Hematopoietic multipotent progenitor cell treated with erythropoietin and hydrocortisone succinate and interleukin-3 and kit ligand, for 4 days (in vitro differentiated cells): ENCODE data around the gene COQ7.

ENCODE experiments used
- DNase-seq: peaks from one replicate; pipeline ENCODE4 v3.0.0-alpha.2; 2015

COQ7 gene

DNA sequence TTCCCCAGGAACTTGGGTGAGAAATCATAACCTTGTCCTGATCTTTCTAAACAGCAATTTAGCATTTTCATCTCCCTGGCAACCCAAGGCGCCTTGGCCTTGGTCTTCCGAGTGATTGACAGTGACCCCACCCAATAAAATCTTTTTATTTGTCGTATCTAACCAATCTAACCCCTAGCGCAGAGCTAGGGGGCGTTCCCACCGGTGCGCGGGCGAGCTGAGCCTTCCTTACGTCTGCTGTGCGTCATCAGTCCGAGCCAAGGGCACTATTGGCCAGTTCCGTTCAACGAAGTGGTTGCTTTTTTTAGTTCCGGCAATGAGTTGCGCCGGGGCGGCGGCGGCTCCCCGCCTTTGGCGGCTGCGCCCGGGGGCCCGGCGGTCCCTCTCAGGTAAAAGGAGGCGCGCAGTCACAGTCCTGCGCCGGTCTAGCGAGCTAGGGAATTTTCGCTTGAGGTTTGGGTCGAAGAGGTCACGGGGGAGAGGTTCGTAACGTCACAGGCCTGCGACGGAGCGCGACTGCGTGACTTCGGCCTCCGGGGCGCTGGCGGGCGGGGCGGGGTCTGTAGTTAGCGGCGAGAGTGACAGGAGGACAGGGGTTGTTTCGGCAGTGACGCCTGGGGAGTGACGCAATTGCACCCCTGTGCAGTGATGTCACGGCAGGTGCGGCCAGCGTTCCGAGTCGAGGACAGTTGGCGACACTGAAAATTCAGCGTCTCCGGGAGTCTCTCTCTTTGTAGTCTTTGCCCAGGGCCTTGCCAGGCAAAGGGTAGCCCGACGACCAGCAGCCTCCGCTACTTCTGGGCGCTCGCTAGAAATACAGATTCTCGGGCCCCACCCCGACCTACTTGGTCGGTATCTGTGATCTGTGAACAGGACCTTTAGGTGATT lies at the start of gene COQ7:
Gene COQ7 (plus strand): TSS at position 266 of the 888 bp plus-strand sequence. CDS start 51 bp downstream, at position 317.
- DNase-seq: peak; percentile 100

DNA sequence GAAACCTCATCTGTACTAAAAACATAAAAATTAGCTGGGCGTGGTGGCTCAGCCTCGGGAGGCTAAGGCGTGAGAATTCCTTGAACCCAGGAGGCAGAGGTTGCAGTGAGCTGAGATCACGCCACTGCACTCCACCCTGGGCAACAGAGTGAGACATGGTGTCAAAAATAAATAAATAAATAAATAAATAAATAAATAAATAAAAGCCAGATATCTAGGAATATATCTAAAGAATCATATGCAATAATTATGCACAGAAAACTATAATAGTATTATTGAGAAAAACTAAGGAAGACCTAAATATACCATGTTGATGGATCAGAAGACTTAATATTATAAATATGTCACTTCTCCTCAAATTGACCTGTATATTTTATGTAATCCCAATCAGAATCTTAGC lies 46.7 kb upstream of the COQ7 start:
- DNase-seq: no peak

DNA sequence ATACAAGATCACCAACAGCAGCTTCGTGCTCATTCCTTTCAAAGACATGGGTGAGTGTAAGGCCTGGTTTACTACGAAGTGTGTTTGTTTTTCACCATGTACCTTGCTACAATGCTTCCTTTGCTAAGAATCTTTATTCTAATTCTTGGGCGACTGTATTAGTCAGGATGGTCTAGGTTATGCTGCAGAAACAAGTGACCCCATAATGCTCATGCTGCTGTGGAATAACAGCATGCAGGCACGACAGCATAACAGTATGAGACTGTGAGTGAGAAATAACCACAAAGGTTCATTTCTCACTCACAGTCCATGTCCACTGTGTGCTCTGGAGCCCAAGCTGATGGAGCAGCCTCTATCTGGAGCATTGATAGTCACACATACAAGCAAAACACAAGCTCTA lies 45.7 kb upstream of the COQ7 start:
- no peak for DNase-seq

DNA sequence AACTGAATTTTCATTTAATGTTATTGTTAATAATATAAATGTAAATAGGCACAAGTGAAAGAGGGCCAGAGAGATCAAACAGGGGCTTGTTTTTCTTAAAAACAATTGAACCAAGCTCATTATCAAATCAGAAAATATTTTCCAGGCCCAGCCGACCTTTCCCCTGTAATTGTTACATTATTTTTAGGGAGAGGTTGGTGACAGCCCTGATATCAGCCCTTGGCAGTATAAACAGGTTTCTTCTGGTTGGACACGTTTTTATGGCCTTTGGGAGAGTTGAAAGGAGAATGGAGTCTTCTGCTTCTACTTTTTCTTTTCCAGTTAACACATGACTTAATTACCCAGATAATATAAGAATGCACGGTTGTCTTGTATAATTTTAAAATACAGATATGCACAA lies 40.0 kb upstream of the COQ7 start:
- DNase-seq: no peak

DNA sequence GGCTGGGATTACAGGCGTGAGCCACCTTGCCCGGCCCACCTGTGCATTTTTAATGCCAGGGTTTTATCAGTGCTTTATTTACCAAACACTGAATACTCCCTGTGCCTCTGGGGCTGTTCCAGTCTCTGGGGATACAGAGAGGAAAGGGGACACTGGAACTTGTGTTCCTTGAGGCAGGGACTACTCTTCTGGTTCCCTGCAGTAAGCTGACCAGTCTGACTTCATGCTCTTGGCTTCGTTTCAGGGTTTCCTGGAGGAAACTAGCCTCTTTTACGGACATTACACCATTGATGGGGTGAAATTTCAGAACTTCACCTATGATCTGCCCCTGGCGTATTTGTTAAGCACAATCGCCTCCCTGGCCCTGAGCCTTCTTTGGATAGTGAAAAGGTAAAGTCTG lies 37.4 kb upstream of the COQ7 start:
- no peak for DNase-seq

DNA sequence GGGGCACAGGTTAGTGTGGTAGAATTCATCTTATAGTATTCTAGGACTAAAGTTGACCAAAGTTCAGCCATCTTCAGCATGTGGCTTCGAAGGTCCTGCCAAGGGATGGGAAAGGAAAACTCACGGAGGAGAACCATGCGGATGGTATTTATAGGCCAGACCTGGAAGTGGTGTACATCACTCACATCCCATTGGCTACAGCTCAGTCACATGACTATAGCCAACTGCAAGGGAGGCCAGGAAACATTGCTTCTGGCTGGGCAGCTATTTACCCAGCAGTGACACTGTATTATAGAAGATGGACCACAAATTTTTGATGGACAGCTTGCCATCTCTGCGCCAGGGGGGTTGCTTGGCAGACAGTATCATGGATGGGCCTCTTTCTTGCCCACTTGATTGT lies 35.7 kb upstream of the COQ7 start:
- no peak for DNase-seq

DNA sequence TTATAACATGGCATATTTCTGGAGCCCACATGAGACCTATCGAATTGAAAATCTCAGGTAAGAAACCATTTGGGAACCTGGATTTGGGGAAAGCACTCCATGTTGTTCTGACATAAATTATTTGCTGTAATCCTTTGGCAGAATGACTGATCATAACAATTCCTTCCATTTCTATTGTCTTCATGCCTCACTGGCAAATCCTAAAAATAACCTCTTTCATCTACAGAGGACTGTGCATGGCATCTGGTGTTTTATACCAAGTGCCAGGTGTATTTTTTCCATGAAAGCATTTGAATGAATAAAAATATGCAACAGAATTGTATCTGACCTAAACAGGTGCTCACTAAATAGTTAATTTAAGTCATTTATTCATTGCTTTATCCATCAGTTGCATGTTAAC lies 33.7 kb upstream of the COQ7 start:
- no peak for DNase-seq

DNA sequence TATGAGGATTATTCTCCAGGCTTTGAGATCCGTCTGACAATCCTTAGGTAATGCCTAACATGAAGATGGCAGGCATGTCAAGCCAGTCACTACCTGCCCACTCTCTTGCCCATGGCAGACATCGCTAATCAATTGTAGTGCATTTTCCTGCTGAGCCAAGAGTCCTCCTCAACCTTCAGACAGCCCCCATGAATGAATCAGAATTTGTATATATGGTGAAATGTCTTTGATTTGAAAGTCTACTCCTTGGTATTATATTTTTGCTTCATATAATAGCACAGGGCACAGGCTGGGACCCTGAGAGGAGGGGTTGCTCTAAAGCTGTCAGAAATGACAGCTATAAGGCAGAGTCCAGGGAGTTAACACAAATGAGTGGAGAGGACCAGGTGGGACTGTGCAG lies 27.0 kb upstream of the COQ7 start:
- DNase-seq: no peak

DNA sequence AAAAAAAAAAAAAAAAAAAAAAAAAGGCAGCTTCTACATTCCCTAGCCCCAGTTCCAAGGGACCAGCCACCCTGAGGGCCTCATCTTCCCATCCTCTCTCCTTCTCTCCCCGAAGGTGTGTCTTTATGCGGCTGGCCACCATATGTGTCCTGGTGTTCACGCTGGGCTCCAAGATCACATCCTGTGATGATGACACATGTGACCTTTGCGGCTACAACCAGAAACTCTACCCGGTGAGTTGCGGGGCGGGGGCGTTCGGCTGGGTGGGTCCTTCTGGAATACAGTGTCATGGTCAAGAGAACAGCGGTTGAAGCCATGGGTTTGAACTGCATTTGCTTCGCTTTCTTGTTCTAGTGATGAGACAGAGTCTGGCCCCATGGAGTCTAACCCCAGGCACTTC lies 22.6 kb upstream of the COQ7 start:
- no peak for DNase-seq

DNA sequence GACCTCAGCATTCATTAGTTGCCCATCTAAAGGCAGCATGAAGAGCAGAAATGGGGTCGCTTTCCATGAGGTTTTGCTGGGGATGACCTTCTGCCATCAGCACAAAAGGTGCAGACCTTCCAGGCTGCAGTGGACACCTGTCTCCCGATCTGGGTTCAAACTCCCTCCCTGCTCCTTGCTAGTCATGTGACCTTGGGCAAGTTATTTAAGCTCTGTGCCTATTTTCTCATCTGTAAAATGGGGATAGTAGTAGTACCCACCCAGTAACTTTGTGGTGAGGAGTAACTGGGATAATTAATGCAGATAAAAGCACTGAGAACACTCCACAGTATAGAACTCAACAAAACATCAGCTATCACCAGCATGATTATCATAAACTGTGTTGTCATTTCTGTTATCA lies 21.4 kb upstream of the COQ7 start:
- DNase-seq: peak; percentile 4

DNA sequence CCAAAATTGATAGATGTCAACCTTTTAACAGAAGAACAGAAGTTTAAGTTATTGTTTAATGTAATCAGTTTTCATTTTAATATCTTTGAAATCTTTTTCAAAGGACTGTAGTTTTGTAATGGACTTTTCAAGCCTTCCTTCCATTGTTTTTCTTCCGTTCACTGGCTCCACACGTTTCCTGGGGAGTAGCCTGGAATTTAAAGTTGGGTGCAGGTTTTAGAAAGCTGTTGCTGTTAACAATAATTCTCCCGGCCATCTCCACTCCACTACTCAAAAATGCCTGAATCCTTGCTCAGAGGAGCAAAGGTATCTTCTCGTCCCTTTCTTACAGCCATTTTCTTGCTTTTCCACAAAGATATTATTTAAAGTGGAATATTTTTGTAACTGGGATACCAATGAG lies 4.7 kb upstream of the COQ7 start:
- DNase-seq: no peak

DNA sequence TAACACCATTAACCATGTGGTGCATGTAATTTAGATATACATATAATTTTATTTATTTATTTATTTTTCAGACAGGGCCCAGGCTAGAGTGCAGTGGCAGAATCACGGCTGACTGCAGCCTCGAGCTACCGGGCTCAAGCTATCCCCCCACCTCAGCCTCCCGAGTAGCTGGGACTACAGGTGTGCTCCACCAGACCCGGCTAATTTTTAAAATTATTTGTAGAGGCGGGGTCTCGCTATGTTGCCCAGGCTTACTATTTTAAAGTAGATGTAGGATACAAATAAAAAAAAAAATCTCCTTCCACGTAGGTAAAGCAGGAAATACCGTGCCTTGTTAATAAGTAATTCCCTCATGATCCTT lies 446 bp upstream of the COQ7 start:
- DNase-seq: no peak

DNA sequence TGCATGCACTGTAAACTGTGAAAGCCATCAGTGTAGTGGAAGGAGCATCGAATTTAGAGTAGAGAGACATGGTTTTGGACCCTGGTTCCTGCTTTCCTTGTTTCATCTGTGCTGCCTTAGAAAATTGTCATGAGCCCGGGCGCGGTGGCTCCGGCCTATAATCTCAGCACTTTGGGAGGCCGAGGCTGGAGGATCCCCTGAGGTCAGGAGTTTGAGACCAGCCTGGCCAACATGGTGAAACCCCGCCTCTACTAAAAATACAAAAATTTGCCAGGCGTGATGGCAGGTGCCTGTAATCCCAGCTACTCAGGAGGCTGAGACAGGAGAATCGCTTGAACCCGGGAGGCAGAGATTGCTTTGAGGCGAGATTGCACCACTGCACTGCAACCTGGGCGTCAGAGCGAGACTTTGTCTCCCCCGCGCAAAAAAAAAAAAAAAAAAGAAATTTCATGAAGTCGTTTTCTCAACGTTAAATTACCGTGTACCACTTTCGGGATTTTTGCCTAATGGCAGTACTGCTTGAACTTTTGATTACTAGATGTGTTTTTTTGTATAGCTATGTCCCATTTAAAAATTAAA lies 912 bp downstream of the COQ7 start:
- DNase-seq: no peak

DNA sequence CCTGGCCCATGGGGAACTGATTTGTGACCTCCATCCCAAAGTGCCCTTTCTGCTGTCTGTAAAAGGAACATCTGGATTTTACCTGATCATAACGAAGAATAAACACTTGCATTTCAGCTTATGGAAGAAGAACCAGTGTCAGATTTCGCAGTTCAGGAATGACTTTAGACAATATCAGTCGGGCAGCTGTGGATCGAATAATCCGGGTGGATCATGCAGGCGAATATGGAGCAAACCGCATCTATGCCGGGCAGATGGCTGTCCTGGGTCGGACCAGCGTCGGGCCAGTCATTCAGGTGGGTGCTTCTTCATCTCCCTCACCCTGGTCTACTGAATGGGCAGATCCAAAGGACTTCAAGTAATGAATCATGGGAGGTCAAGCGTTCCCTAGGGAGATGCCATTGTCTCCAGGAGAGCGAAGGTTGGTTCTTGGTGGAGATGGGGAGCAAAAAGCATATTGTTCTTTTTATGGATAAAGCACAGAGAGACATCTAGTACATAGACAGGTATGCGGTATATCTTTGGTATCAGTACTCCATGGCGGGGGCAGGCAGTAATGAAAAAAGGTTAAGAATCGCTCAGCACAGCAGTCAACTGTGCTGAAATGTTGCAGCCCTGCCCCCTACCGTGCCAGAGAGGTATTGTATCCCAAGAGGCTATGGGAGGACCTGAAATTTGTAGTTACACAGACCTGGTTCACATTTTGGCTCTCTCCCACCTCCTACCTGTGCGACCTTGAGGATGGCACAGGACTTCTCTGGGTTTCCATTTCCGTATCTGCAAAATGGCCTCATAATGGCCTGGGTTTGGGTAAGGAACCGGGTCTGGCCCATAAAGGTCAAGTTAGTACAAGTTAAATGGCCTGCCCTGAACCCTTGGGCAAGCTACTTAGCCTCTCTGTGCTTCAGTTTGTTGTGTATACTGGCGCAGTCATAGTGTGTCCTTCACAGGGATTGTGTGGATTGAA lies 4.7 kb downstream of the COQ7 start:
- peak; percentile 80 for DNase-seq

DNA sequence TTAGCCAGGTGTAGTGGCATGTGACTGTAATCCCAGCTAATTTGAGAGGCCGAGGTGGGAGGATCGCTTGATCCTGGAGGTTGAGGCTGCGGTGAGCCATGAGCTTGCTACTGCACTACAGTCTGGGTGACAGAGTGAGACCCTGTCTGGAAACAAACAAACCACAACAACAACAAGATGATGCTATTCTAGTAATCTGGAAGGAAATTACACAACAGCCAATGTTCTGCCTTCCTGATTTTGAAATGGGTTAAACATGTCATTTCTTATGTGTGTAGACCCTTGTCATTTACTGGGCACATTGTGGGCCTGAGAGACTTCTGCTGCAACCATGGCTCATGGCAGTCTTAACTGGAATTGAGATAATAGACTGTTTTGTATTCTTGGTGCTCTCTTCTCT lies 5.9 kb downstream of the COQ7 start:
- peak; percentile 20 for DNase-seq

DNA sequence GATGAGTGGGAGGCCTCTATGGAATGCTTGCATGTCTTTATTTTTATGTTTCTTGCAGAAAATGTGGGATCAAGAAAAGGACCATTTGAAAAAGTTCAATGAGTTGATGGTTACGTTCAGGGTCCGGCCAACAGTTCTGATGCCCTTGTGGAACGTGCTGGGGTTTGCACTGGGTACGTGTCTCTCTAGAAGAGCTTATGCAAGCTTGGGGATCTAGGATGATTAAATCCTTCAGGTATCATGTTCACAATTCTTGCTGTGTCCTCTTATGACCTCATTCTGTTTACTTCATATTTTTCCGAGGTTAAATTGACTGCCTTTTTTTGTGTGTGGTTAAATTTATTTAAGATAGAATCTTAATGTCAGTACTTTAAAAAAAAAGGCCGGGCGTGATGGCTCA lies 6.4 kb downstream of the COQ7 start:
- no peak for DNase-seq

DNA sequence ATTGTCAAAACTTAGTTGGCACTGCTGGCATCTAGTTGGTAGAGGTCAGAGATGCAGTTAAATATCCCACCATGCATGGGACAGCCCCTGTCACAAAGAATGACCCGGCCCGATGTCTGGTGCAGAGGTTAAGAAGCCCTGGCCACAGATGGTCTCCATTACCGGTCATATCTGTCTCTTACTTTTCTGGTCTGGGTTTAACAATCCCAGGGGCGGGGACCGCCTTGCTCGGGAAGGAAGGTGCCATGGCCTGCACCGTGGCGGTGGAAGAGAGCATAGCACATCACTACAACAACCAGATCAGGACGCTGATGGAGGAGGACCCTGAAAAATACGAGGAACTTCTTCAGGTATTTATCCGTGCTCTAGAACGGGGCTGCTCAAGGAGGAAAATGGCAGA lies 8.1 kb downstream of the COQ7 start:
- no peak for DNase-seq

DNA sequence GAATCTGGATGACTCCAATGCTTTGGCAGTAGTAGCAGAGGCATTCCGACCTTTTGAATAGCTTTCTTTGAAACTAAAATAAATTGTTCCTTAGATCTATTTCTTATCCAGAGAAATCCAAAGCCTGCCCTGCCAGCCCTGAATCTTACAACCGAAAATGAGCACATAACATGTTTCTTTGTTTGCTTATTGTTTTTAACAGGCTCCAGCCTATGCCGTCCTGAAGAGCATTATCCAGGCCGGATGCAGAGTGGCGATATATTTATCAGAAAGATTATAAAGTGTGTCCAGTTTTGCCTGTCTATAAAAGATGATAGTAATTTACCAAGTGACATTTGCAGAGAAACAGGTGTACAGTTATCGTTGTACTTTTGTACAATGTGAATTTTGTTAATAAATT lies 10.5 kb downstream of the COQ7 start:
- no peak for DNase-seq

DNA sequence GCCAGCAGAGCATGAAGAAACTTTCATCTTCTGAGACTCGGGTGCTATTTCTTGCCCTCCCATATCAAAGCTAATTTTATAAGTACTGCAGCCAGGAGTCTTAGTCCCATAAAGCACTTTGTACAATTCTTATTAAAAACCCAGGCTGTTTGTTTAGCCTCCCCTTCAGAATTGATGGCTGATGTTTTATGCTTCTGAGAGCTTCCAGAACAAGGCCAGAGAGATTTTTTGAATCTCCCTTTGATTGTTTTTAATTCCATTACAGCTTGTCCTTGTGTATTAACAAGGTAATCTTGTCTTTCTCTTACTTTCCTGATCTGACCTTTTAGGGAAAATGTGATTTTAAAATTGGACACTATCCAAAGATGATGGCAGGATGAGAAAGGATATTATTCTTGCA lies 16.3 kb downstream of the COQ7 start:
- no peak for DNase-seq

DNA sequence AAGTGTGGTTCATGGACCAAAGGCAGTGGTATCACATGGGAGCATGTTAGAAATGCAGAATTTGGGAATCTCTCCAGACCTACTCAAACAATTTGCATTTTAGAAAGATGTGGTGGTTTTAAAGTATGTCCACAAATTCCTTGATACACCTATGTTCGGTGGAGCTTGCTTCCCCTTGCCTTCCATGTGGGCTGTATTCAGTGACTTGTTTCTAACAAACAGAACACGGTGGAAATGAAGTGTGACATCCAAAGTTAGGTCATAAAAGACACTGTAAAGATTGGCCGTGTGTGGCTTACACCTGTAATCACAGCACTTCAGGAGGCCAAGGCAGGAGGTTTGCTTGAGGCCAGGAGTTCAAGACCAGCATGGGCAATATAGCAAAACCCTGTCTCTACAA lies 16.7 kb downstream of the COQ7 start:
- DNase-seq: no peak

DNA sequence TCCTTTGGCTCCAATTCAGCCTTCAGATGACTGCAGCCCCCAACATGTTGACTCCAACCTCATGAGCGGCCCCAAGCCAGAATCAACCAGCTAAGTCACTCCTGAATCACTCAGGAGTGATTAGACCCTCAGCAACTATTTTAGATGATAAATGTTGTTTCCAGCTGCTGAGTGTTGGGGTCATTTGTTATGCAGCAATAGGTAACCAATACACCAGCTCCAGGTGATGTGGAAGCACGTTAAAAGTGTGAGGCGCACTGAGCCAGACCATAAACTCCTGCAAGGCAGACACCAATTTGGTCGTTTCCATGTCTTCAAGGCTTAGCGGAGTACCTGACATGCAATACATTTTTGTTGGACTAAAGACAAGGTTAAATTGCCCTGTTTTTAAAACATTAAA lies 17.5 kb downstream of the COQ7 start:
- DNase-seq: no peak

DNA sequence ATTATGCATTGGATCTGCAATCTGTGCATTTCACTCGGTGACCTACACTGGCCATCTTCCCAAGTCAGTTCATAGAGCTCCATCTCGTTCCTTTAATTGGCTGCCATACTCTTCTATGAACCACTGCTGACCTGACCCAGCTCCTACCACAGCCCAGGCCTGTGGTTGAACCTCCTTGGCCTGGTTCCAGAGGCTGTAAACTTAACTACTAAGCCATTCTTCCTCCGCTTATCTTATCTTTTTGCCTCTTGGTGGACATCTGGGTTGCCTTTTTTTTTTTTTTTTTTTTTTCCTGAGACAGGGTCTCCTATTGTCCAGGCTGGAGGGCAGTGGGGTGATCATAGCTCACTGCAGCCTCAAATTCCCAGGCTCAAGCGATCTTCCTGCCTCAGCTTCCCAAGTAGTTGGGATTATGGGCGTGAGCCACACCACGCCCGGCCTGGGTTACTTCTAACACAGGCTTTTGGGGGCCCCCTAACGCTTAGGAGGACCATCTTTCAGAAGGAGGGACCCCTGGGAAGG lies 18.3 kb downstream of the COQ7 start:
- peak; percentile 93 for DNase-seq
